ENCODE measurements around the gene CSNK2B.
"Not testable (repeated sequence)": the region's sequence is repeated elsewhere in the genome, so short reads cannot be mapped to it uniquely, and the experiment has no call there.

CSNK2B gene

GRCh38 chr6:31706599-31706998, 40.7 kb downstream of the CSNK2B start, which contains the start of gene LY6G6F:
LY6G6F (plus strand) TSS chr6:31706866; CDS start chr6:31706907, 41 bp downstream.
- peak in 1 of 2 donors; percentile 69 for DNase-seq (ENCODE audit: low read depth in 2 of 2)
- no peak within 1 kb of the TSS for H3K4me3 ChIP-seq (replicated peaks in 1 of 2; ENCODE audit: low read depth in 2 of 2, low read length in 2 of 2)
- TF ChIP-seq, protein P1, sequence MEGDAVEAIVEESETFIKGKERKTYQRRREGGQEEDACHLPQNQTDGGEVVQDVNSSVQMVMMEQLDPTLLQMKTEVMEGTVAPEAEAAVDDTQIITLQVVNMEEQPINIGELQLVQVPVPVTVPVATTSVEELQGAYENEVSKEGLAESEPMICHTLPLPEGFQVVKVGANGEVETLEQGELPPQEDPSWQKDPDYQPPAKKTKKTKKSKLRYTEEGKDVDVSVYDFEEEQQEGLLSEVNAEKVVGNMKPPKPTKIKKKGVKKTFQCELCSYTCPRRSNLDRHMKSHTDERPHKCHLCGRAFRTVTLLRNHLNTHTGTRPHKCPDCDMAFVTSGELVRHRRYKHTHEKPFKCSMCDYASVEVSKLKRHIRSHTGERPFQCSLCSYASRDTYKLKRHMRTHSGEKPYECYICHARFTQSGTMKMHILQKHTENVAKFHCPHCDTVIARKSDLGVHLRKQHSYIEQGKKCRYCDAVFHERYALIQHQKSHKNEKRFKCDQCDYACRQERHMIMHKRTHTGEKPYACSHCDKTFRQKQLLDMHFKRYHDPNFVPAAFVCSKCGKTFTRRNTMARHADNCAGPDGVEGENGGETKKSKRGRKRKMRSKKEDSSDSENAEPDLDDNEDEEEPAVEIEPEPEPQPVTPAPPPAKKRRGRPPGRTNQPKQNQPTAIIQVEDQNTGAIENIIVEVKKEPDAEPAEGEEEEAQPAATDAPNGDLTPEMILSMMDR (IDR thresholded peaks at IDR 0.05; ENCODE audit: low read depth, low read length), result no peak

DNA sequence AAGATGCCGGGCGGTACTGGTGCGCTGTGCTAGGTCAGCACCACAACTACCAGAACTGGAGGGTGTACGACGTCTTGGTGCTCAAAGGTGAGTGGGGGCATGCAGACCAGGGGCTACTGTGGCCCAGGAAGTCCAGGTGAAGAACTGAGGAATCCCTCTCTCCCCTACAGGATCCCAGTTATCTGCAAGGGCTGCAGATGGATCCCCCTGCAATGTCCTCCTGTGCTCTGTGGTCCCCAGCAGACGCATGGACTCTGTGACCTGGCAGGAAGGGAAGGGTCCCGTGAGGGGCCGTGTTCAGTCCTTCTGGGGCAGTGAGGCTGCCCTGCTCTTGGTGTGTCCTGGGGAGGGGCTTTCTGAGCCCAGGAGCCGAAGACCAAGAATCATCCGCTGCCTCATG, 41.8 kb downstream of the CSNK2B start:
- H3K4me3 ChIP-seq (replicated peaks in 1 of 2; ENCODE audit: low read depth in 2 of 2, low read length in 2 of 2), result no peak overlapping the region
- TF ChIP-seq, protein P1 (IDR thresholded peaks at IDR 0.05; ENCODE audit: low read depth, low read length), result no peak
- DNase-seq (ENCODE audit: low read depth in 2 of 2), result no peak

DNA sequence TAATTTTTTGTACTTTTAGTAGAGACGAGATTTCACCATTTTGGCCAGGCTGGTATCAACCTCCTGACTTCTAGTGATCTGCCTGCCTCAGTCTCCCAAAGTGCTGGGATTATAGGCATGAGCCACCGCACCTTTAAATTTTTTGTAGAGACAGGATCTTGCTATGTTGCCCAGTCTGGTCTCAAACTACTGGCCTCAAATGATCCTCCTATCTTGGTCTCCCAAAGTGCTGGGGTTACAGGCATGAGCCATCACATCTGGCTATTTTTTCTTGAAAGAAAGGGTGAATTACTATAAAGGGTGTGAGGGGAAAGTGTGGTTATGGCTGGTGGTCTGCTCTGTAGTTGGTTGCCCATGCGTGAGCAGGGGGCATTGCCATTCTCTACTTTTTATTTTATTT, 42.3 kb downstream of the CSNK2B start:
- H3K4me3 ChIP-seq (replicated peaks in 1 of 2; ENCODE audit: low read depth in 2 of 2, low read length in 2 of 2), result no peak overlapping the region
- TF ChIP-seq, protein P1 (IDR thresholded peaks at IDR 0.05; ENCODE audit: low read depth, low read length), result no peak

DNA sequence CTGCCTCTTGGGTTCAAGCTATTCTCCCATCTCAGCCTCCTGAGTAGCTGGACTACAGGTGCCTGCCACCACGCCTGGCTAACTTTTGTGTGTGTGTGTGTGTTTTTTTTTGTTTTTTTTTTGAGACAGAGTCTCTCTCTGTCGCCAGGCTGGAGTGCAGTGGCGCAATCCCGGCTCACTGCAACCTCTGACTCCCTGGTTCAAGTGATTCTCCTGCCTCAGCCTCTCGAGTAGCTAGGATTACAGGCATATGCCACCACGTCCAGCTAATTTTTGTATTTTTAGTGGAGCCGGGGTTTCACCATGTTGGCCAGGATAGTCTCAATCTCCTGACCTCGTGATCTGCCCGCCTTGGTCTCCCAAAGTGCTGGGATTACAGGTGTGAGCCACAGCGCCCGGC, 43.3 kb downstream of the CSNK2B start:
- H3K4me3 ChIP-seq (replicated peaks in 1 of 2; ENCODE audit: low read depth in 2 of 2, low read length in 2 of 2); DNase-seq (ENCODE audit: low read depth in 2 of 2): not testable (repeated sequence)

More for the DNA sequence above, 42.3 kb downstream of the CSNK2B start:
- DNase-seq (ENCODE audit: low read depth in 2 of 2), result no peak

- DNase-seq (ENCODE audit: low read depth in 2 of 2), result no peak
- TF ChIP-seq, protein P1 (IDR thresholded peaks at IDR 0.05; ENCODE audit: low read depth, low read length), result no peak
- H3K4me3 ChIP-seq (replicated peaks in 1 of 2; ENCODE audit: low read depth in 2 of 2, low read length in 2 of 2), result no peak overlapping the region
These were observed 44.8 kb downstream of the CSNK2B start for GRCh38 chr6:31710523-31711219.

DNA sequence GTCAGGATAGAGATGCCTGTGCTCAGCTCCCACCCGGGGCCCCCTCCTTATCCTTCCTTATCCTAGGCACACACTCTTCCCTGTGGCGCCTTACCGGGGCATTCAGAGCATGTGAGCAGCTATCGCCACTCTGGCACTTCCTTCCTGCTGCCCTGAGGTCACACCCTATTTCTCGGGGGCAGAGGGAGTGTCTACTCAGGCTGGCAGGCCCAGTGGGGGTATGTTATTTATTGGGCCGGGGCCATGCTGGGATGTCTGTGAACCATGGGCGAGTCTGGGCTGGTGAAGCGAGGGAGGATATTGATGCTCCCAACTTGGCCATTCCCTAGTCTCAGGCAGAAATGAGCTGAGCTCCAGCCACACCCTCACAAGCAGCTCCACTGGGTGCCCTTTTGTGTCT, 45.4 kb downstream of the CSNK2B start:
- DNase-seq (ENCODE audit: low read depth in 2 of 2), result no peak
- H3K4me3 ChIP-seq (replicated peaks in 1 of 2; ENCODE audit: low read depth in 2 of 2, low read length in 2 of 2), result no peak overlapping the region
- TF ChIP-seq, protein P1 (IDR thresholded peaks at IDR 0.05; ENCODE audit: low read depth, low read length), result no peak

- TF ChIP-seq, protein P1 (IDR thresholded peaks at IDR 0.05; ENCODE audit: low read depth, low read length), result no peak
- no peak overlapping the region for H3K4me3 ChIP-seq (replicated peaks in 1 of 2; ENCODE audit: low read depth in 2 of 2, low read length in 2 of 2)
- DNase-seq (ENCODE audit: low read depth in 2 of 2), result no peak
These were observed 46.4 kb downstream of the CSNK2B start for GRCh38 chr6:31712296-31712695.

All from cardiac fibroblast (primary cell).